Stimulated activated CD4-positive, alpha-beta T cell treated with anti-CD3 and anti-CD28 coated beads, TNF-alpha, amount 100 ng/mL, for 24 hours (primary cell): ENCODE measurements around the gene TRERF1.
A peak's percentile ranks its signal among the peaks of the same experiment; 100 is the strongest.
"Not testable (repeated sequence)": the region's sequence is repeated elsewhere in the genome, so short reads cannot be mapped to it uniquely, and the experiment has no call there.

ENCODE experiments used
- DNase-seq, 3 experiments: peaks; one replicate each; pipeline ENCODE4 v3.0.0-alpha.2; 2020; ENCODE audit warnings: low read depth in 3 of 3

Gene TRERF1

GRCh38 chr6:42449917-42450476 is 1.7 kb downstream of the TRERF1 start:
- no peak for DNase-seq

GRCh38 chr6:42448927-42449659 is 2.6 kb downstream of the TRERF1 start:
- no peak for DNase-seq

- DNase-seq, result no peak
These were observed 3.3 kb downstream of the TRERF1 start for GRCh38 chr6:42448391-42448790.

GRCh38 chr6:42446996-42447395 is 4.7 kb downstream of the TRERF1 start:
- no peak for DNase-seq

- DNase-seq, result no peak
These were observed 5.4 kb downstream of the TRERF1 start for GRCh38 chr6:42446370-42446769.

GRCh38 chr6:42445955-42446354 is 5.8 kb downstream of the TRERF1 start:
- DNase-seq, result not testable (repeated sequence)

- no peak for DNase-seq
These were observed 8.2 kb downstream of the TRERF1 start for GRCh38 chr6:42443312-42444060.

- no peak for DNase-seq
These were observed 10.0 kb downstream of the TRERF1 start for GRCh38 chr6:42441697-42442081.

- DNase-seq, result no peak
These were observed 10.7 kb downstream of the TRERF1 start for GRCh38 chr6:42440778-42441696.

GRCh38 chr6:42440027-42440426 is 11.7 kb downstream of the TRERF1 start:
- no peak for DNase-seq

- no peak for DNase-seq
These were observed 14.9 kb downstream of the TRERF1 start for GRCh38 chr6:42436825-42437224.

GRCh38 chr6:42434237-42434636 is 17.5 kb downstream of the TRERF1 start:
- no peak for DNase-seq

- DNase-seq, result no peak
These were observed 18.3 kb downstream of the TRERF1 start for GRCh38 chr6:42433409-42433808.

- DNase-seq, result no peak
These were observed 19.8 kb downstream of the TRERF1 start for GRCh38 chr6:42431877-42432276.

- no peak for DNase-seq
These were observed 20.4 kb downstream of the TRERF1 start for GRCh38 chr6:42431356-42431755.

- no peak for DNase-seq
These were observed 21.9 kb downstream of the TRERF1 start for GRCh38 chr6:42429836-42430235.

- no peak for DNase-seq
These were observed 22.6 kb downstream of the TRERF1 start for GRCh38 chr6:42429042-42429585.

GRCh38 chr6:42428326-42429041 is 23.2 kb downstream of the TRERF1 start:
- peak in 1 of 3 experiments; percentile 50 for DNase-seq

GRCh38 chr6:42427871-42428270 is 23.9 kb downstream of the TRERF1 start:
- DNase-seq, result no peak

- no peak for DNase-seq
These were observed 25.5 kb downstream of the TRERF1 start for GRCh38 chr6:42426191-42426590.

GRCh38 chr6:42424906-42425474 is 26.7 kb downstream of the TRERF1 start:
- no peak for DNase-seq
